ENCODE results near the gene FAM200A.

Gene FAM200A

GRCh38 chr7:99499721-99500636, 51.9 kb downstream of the FAM200A start, which contains the start of gene ZNF394:
Gene ZNF394, minus strand, starts transcription at chr7:99500281. Its CDS starts 188 bp downstream, at chr7:99500093.
- peak; percentile 91 for DNase-seq

DNA sequence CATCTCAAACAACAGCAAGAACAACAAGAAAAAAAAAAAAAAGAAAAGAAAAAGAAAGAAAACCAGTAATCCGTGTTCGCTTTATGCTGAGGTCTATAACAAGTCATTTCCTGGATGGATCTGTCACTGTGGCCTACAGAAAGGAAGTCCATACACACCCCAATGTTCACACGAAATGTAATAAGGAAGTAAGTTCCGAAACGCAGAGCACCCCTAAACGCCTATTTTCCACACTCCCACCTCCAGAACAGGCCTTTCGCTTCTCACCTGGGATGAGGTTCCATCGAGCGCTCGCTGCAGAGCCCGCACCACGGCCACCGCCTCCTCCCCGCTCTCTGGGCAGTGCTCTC, 52.6 kb downstream of the FAM200A start:
- DNase-seq, result no peak

GRCh38 chr7:99498546-99498944, 53.4 kb downstream of the FAM200A start:
- DNase-seq, result no peak

GRCh38 chr7:99497766-99498545, 54.0 kb downstream of the FAM200A start:
- DNase-seq, result no peak

Data from NCI-H2171 (cell line).